Fibroblast of lung (primary cell): Measurements from ENCODE around the gene PTPRM. TPM values are rescaled to one million over a fixed set of nuclear protein-coding genes. Genes with fewer than 3 reads are reported as not detected.

ENCODE experiments used
- DNase-seq, 2 donors: peaks; one replicate each; pipeline versions ENCODE4 v3.0.0 to v3.0.0-alpha.2; 2010; ENCODE audit warnings: low read depth in 2 of 2
- H2AFZ ChIP-seq: 2 replicates; pipeline ENCODE4 v1.5.1; 2012; ENCODE audit warnings: low read length, control low read depth, inconsistent platforms
- H3K27ac ChIP-seq: 2 replicates; pipeline ENCODE4 v1.5.1; 2011; ENCODE audit warnings: low read length, control low read depth; ENCODE audit not compliant: insufficient read depth
- H3K27me3 ChIP-seq: 2 replicates; pipeline ENCODE4 v1.5.1; 2011; ENCODE audit warnings: mild to moderate bottlenecking, low read length; ENCODE audit not compliant: control insufficient read depth, insufficient read depth
- H3K36me3 ChIP-seq: 2 replicates; pipeline ENCODE4 v1.5.1; 2011; ENCODE audit warnings: low read length; ENCODE audit not compliant: control insufficient read depth, insufficient read depth
- H3K4me1 ChIP-seq: 2 replicates; pipeline ENCODE4 v1.5.1; 2011; ENCODE audit warnings: low read length; ENCODE audit not compliant: control insufficient read depth, insufficient read depth; ENCODE audit errors: extremely low read depth
- H3K4me2 ChIP-seq: 2 replicates; pipeline ENCODE4 v1.5.1; 2011; ENCODE audit warnings: low read length, control low read depth; ENCODE audit not compliant: insufficient read depth; ENCODE audit errors: extremely low read depth
- H3K4me3 ChIP-seq, 4 experiments: fragments of 200-600 bp in 1 of 4; sonication (generic) in 1 of 4; replicated peaks in 1 of 4; 2 replicates each; pipeline ENCODE4 v1.5.1; 2011 to 2016; ENCODE audit warnings: low read length in 4 of 4, low read depth in 3 of 4, mild to moderate bottlenecking in 3 of 4, control low read depth in 2 of 4, inconsistent platforms in 1 of 4, mixed read lengths in 1 of 4; ENCODE audit not compliant: insufficient read depth in 1 of 4; ENCODE audit errors: control extremely low read depth in 1 of 4
- H3K79me2 ChIP-seq: 2 replicates; pipeline ENCODE4 v1.5.1; 2012; ENCODE audit warnings: mild to moderate bottlenecking, low read length, inconsistent platforms; ENCODE audit not compliant: control insufficient read depth, insufficient read depth
- H3K9ac ChIP-seq: 2 replicates; pipeline ENCODE4 v1.5.1; 2011; ENCODE audit warnings: mild to moderate bottlenecking, low read length, control low read depth; ENCODE audit not compliant: insufficient read depth
- H3K9me3 ChIP-seq: 2 replicates; pipeline ENCODE4 v1.5.1; 2012; ENCODE audit warnings: low read depth, low read length; ENCODE audit not compliant: control insufficient read depth, insufficient read depth
- H4K20me1 ChIP-seq: 2 replicates; pipeline ENCODE4 v1.5.1; 2011; ENCODE audit warnings: low read length; ENCODE audit not compliant: control insufficient read depth, insufficient read depth; ENCODE audit errors: extremely low read depth
- EZH2 ChIP-seq: IDR thresholded peaks from 2 replicates; pipeline ENCODE4 v1.5.1; 2012; ENCODE audit warnings: low read length, control low read depth, mild to moderate bottlenecking; ENCODE audit errors: missing control alignments
- polyA plus RNA-seq, 2 donors: library from polyadenylated mRNA; depleted of rRNA in 1 of 2; stranded (reverse) in 1 of 2; unstranded in 1 of 2; fragments of >200 nt; gene quantifications; 2 replicates each; pipeline ENCODE4 v1.2.1, GENCODE V29; 2011 to 2012; ENCODE audit warnings: missing spikeins in 1 of 2
- total RNA-seq: library from RNA; depleted of rRNA; stranded (reverse); fragments of >200 nt; gene quantifications from 2 replicates; pipeline ENCODE4 v1.2.1, GENCODE V29; 2014
- TF ChIP-seq, protein P1 (sequence below), 2 donors: IDR thresholded peaks in 1 of 2; conservative IDR thresholded peaks in 1 of 2; 1 replicate in 1 of 2; 2 replicates in 1 of 2; pipeline ENCODE4 v1.5.1; 2011 to 2012; ENCODE audit warnings: low read length in 2 of 2, control low read depth in 1 of 2, inconsistent platforms in 1 of 2, low read depth in 1 of 2, mild to moderate bottlenecking in 1 of 2

The PTPRM gene
- total and polyA plus RNA-seq, 2 donors (not counting 1 experiment from before 2014, with no cell fraction given): 86.6 to 87.0 TPM

DNA sequence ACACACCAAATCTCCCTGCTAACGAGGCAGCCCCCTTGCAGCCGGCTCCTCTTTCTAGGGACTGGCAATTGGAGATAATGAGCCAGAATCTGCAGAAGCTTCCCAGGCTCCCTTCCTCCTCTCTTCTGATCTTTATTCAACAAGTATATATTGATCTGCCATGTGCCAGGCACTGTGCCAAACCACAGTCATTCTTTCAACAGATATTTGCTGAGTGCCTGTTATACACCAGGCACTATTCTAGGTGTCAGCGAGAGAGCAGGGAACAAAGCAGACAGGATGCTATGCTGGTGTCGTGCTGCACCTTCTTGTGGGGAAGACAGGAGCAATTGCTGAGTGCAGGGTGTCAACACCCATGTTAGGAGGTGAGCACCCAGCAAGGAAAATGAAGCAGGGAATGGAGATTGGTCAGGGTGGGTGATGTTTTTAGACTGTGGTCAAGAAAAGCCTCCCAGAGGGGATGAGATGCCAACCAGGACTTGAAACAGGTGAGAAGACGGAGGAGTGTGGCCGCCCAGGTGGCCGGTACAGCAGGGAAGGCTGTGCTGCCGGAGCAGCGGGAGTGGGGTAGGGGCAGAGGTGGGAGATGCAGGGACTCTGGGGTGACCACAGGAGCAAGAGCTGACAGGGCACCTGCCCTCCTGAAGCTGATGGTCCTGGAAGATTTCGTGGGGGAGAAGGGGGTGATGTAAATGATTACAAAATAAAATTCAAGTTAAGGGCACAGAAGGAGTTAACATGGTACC lies 734.5 kb downstream of the PTPRM start:
- no peaks in the 10 kb centered on the region for H3K79me2 ChIP-seq
- no peaks in the 10 kb centered on the region for H3K27me3 ChIP-seq
- DNase-seq: peak; percentile 34 to 44
- H3K9me3 ChIP-seq: no peaks in the 10 kb centered on the region
- H2AFZ ChIP-seq: no peak overlapping the region
- no peaks in the 10 kb centered on the region for H3K36me3 ChIP-seq
- H4K20me1 ChIP-seq: no peaks in the 10 kb centered on the region
- no peak overlapping the region for H3K4me2 ChIP-seq
- no peak overlapping the region for H3K4me3 ChIP-seq
- H3K27ac ChIP-seq: no peak overlapping the region
- TF ChIP-seq, protein P1, sequence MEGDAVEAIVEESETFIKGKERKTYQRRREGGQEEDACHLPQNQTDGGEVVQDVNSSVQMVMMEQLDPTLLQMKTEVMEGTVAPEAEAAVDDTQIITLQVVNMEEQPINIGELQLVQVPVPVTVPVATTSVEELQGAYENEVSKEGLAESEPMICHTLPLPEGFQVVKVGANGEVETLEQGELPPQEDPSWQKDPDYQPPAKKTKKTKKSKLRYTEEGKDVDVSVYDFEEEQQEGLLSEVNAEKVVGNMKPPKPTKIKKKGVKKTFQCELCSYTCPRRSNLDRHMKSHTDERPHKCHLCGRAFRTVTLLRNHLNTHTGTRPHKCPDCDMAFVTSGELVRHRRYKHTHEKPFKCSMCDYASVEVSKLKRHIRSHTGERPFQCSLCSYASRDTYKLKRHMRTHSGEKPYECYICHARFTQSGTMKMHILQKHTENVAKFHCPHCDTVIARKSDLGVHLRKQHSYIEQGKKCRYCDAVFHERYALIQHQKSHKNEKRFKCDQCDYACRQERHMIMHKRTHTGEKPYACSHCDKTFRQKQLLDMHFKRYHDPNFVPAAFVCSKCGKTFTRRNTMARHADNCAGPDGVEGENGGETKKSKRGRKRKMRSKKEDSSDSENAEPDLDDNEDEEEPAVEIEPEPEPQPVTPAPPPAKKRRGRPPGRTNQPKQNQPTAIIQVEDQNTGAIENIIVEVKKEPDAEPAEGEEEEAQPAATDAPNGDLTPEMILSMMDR (conservative IDR thresholded peaks at IDR 0.05 in 1 of 2, IDR thresholded peaks at IDR 0.05 in 1 of 2; ENCODE audit: low read depth in 1 of 2, low read length in 2 of 2): no peak
- TF ChIP-seq EZH2: no peak
- H3K4me1 ChIP-seq: no peaks in the 10 kb centered on the region
- no peak overlapping the region for H3K9ac ChIP-seq

DNA sequence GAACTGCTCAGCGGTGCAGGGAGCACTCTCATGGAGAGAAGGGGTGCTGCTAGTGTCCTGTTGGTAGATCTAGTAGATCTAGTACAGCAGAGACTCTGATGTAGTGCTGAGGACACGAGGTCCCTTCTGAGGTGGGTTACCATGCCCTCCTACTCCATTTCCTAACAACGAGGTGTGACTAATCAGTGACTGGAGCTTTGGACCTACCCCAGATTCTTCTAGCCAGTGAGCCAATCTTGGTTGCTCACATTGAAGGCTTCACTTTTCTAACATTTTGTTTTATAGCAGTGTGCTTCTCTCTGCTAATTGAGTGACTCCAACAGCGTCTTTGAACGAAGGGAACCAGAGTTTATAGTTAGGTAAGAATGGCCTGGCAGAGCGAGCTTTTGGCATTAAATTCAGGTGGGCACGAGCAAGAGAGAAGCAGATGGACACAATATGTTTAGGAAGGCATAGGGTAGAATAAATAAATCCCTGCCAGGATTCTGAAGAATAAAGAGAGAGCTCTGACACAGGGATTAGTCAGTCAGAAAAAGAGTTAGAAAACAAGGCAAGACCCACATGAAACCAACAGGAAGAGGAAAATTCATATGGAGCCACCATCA lies 736.1 kb downstream of the PTPRM start:
- no peak for TF ChIP-seq EZH2
- TF ChIP-seq, protein P1 (conservative IDR thresholded peaks at IDR 0.05 in 1 of 2, IDR thresholded peaks at IDR 0.05 in 1 of 2; ENCODE audit: low read depth in 1 of 2, low read length in 2 of 2): no peak
- Histone ChIP-seq H3K27ac (peak overlapping the region; percentile 20), H4K20me1 (no peaks in the 10 kb centered on the region), H3K4me3 (no peak overlapping the region), H3K4me2 (no peak overlapping the region), H2AFZ (no peak overlapping the region), H3K79me2 (no peaks in the 10 kb centered on the region), H3K27me3 (no peaks in the 10 kb centered on the region), H3K4me1 (no peaks in the 10 kb centered on the region), H3K36me3 (no peaks in the 10 kb centered on the region), H3K9me3 (no peaks in the 10 kb centered on the region), H3K9ac (no peak overlapping the region)
- DNase-seq: peak in 1 of 2 donors; percentile 28

DNA sequence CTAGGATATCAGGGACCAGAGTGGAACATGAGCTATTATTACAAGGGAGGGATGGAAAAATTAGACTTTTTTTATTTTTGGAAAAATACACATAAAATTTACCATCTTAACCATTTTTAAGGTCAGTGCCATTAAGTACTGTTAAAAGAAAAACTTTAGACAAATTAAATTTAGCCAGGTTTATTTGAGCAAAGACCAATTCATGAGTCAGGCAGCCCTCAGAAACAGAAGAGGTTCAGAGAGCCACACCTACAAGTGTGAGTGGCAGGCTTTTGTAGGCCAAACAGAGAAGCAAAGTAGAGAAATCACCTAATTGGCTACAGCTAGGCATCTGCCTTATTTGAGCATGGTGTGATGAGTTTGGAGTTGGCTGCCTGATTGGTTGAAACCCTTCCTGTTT lies 740.8 kb downstream of the PTPRM start:
- no peak overlapping the region for H2AFZ ChIP-seq
- no peak for TF ChIP-seq EZH2
- TF ChIP-seq, protein P1 (conservative IDR thresholded peaks at IDR 0.05 in 1 of 2, IDR thresholded peaks at IDR 0.05 in 1 of 2; ENCODE audit: low read depth in 1 of 2, low read length in 2 of 2): no peak
- no peaks in the 10 kb centered on the region for H3K79me2 ChIP-seq
- no peak for DNase-seq
- no peak overlapping the region for H3K4me3 ChIP-seq
- H3K4me2 ChIP-seq: no peak overlapping the region
- no peaks in the 10 kb centered on the region for H3K36me3 ChIP-seq
- H3K9ac ChIP-seq: no peak overlapping the region
- H3K4me1 ChIP-seq: no peaks in the 10 kb centered on the region
- no peaks in the 10 kb centered on the region for H3K27me3 ChIP-seq
- H4K20me1 ChIP-seq: no peaks in the 10 kb centered on the region
- no peak overlapping the region for H3K27ac ChIP-seq
- H3K9me3 ChIP-seq: no peaks in the 10 kb centered on the region
